ENCODE data around the gene RNF167.

- no peak for TF ChIP-seq SUZ12 (IDR thresholded peaks at IDR 0.05; ENCODE audit: extremely low read depth, insufficient read depth, insufficient read length)
- no peak for TF ChIP-seq YY1 (IDR thresholded peaks at IDR 0.05; ENCODE audit: insufficient read depth, insufficient read length)
Observed at GRCh38 chr17:4901108-4901647, 38.9 kb upstream of the RNF167 start.
